SK-N-SH treated with all-trans-retinoic acid at 6 μM for 48 hours (cell line): ENCODE results near the gene FAM53A.

Experiments used
- ARNTL ChIP-seq: fragments of 450-650 bp; formaldehyde crosslinking; IDR thresholded peaks from 2 replicates; pipeline ENCODE4 v1.5.0; 2020; ENCODE audit warnings: low read depth, mild to moderate bottlenecking, moderate library complexity, borderline replicate concordance
- BACH2 ChIP-seq: fragments of 250-450 bp; sonication (Bioruptor Pico); IDR thresholded peaks from 2 replicates; pipeline ENCODE4 v1.9.0; 2021; ENCODE audit warnings: mild to moderate bottlenecking, borderline replicate concordance
- CSDC2 ChIP-seq: fragments of 250-450 bp; sonication (Bioruptor Pico); IDR thresholded peaks from 2 replicates; pipeline ENCODE4 v1.5.0; 2020; ENCODE audit warnings: mild to moderate bottlenecking, moderate library complexity
- GLIS3 ChIP-seq: fragments of 250-450 bp; sonication (Bioruptor Pico); IDR thresholded peaks from 2 replicates; pipeline ENCODE4 v1.5.0; 2020; ENCODE audit warnings: mild to moderate bottlenecking, moderate library complexity
- PPARA ChIP-seq: fragments of 250-450 bp; sonication (Bioruptor Pico); IDR thresholded peaks from 2 replicates; pipeline ENCODE4 v1.5.0; 2020; ENCODE audit warnings: mild to moderate bottlenecking, borderline replicate concordance
- RARB ChIP-seq: fragments of 250-450 bp; sonication (Bioruptor Pico); IDR thresholded peaks from 2 replicates; pipeline ENCODE4 v1.8.0; 2021; ENCODE audit warnings: mild to moderate bottlenecking, moderate library complexity
- ZFP30 ChIP-seq: fragments of 450-650 bp; formaldehyde crosslinking; IDR thresholded peaks from 2 replicates; pipeline ENCODE4 v1.5.0; 2022; ENCODE audit warnings: mild to moderate bottlenecking, moderate library complexity
- ZNF70 ChIP-seq: fragments of 450-650 bp; formaldehyde crosslinking; IDR thresholded peaks from 2 replicates; pipeline ENCODE4 v1.5.0; 2020; ENCODE audit warnings: mild to moderate bottlenecking, moderate library complexity
- TF ChIP-seq, protein P1 (sequence below): fragments of 250-450 bp; sonication (Bioruptor Pico); IDR thresholded peaks from 2 replicates; pipeline ENCODE4 v1.5.0; 2020; ENCODE audit warnings: mild to moderate bottlenecking, moderate library complexity
- TF ChIP-seq, protein P2 (sequence below): fragments of 250-450 bp; sonication (Bioruptor Pico); IDR thresholded peaks from 2 replicates; pipeline ENCODE4 v1.8.0; 2020; ENCODE audit warnings: mild to moderate bottlenecking, moderate library complexity, borderline replicate concordance

DNA sequence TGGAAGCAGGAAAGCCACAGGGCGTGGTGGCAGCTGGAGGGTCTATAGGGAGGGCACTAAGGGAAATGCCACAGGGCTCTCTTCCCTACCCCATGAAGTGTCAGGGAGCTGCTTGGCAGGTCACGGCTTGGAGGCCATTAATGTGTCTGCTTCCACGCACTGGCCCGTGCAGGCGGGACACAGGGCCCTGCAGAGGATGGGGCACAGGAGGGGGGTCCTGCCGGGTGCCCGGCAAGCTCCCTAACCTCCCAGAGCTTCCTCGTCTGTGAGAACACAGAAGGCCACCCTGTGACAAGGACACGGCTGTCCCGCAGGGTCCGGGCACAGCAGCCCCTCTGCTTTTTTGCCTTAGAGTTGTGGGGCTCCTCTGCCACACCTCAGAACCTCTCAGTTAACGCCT, 25.5 kb downstream of the FAM53A start:
- TF ChIP-seq ARNTL (CRISPR knock-in tag) (no peak), ZFP30 (CRISPR knock-in tag) (no peak), BACH2 (CRISPR knock-in tag) (no peak), RARB (CRISPR knock-in tag) (no peak), GLIS3 (no peak), ZNF70 (no peak), PPARA (CRISPR knock-in tag) (no peak), CSDC2 (no peak)
- TF ChIP-seq, protein P1, sequence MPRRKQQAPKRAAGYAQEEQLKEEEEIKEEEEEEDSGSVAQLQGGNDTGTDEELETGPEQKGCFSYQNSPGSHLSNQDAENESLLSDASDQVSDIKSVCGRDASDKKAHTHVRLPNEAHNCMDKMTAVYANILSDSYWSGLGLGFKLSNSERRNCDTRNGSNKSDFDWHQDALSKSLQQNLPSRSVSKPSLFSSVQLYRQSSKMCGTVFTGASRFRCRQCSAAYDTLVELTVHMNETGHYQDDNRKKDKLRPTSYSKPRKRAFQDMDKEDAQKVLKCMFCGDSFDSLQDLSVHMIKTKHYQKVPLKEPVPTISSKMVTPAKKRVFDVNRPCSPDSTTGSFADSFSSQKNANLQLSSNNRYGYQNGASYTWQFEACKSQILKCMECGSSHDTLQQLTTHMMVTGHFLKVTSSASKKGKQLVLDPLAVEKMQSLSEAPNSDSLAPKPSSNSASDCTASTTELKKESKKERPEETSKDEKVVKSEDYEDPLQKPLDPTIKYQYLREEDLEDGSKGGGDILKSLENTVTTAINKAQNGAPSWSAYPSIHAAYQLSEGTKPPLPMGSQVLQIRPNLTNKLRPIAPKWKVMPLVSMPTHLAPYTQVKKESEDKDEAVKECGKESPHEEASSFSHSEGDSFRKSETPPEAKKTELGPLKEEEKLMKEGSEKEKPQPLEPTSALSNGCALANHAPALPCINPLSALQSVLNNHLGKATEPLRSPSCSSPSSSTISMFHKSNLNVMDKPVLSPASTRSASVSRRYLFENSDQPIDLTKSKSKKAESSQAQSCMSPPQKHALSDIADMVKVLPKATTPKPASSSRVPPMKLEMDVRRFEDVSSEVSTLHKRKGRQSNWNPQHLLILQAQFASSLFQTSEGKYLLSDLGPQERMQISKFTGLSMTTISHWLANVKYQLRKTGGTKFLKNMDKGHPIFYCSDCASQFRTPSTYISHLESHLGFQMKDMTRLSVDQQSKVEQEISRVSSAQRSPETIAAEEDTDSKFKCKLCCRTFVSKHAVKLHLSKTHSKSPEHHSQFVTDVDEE (CRISPR knock-in tag): no peak
- TF ChIP-seq, protein P2, sequence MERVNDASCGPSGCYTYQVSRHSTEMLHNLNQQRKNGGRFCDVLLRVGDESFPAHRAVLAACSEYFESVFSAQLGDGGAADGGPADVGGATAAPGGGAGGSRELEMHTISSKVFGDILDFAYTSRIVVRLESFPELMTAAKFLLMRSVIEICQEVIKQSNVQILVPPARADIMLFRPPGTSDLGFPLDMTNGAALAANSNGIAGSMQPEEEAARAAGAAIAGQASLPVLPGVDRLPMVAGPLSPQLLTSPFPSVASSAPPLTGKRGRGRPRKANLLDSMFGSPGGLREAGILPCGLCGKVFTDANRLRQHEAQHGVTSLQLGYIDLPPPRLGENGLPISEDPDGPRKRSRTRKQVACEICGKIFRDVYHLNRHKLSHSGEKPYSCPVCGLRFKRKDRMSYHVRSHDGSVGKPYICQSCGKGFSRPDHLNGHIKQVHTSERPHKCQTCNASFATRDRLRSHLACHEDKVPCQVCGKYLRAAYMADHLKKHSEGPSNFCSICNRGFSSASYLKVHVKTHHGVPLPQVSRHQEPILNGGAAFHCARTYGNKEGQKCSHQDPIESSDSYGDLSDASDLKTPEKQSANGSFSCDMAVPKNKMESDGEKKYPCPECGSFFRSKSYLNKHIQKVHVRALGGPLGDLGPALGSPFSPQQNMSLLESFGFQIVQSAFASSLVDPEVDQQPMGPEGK (CRISPR knock-in tag): no peak
